ENCODE results near the gene ZNF432.
"Not testable (repeated sequence)": the region's sequence is repeated elsewhere in the genome, so short reads cannot be mapped to it uniquely, and the experiment has no call there.

Gene ZNF432

DNA sequence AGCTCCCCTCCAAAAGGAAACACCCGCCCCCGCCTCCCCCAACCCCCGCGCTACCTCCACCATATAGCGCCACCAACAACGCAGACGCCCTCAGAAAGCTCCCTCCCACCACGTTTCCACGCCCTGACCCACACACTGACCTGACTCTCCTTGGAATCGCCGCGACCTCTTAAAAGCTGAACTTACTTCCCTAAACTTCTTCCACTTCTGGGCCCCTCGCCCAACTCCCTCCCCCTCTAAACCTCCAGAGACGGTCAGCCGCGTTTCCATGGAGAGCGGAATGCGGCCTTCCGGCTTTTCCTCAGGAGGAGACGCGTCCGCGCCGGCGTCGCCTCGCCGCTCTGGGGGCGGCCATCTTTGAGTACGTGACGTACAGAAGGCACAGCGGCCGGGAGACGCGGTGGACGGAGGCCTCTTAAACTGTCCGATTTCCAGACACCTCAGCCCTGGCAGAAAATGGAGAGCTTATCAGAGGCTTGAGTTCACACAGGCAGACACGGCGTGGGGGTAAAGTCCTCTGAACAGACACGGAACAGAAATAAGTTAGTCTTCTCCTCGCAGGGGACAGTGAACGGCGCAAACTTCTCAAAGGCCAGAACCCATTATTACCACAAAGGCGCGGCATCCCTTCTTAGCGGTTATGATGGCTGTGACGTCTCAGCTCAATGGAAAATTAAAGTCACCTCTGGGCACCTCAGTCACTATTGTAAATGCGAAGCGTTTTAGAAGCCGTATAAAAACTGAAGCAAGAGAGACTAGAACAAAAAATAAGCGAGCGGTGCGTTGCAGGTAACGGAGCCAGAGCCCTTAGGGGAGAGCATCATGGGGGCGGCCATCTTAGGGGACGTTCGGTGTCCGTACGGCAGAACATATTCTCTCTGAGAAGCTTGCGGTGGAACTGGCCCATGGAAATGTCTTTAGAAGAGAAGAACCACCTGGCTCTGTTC is at the start of gene ZNF432:
ZNF432 (minus strand) TSS at position 284 of the 947 bp plus-strand sequence. CDS start 1,970 bp downstream, outside the sequence.
- DNase-seq (ENCODE audit: low read depth in 2 of 2) = peak; percentile 64 to 66

DNA sequence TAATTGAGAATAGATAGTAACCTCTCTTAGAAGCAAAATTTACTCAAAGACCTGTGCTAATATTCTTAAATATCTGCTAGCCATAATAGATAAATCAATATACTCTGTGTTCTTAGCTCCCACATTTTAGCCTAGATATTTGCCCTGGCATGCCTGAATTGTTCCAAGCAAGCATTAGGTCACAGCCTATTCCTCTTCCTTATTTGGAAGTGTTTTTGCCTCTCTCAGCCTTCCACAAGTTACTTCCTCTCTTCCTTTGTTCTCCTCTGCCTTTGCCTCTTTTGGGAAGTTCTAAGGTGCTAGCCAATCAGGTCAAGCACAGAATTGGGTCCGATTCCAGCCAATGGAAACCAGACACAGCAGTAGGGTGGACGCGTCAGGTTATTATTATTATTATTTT is 47.8 kb upstream of the ZNF432 start:
- not testable (repeated sequence) for DNase-seq (ENCODE audit: low read depth in 2 of 2)

DNA sequence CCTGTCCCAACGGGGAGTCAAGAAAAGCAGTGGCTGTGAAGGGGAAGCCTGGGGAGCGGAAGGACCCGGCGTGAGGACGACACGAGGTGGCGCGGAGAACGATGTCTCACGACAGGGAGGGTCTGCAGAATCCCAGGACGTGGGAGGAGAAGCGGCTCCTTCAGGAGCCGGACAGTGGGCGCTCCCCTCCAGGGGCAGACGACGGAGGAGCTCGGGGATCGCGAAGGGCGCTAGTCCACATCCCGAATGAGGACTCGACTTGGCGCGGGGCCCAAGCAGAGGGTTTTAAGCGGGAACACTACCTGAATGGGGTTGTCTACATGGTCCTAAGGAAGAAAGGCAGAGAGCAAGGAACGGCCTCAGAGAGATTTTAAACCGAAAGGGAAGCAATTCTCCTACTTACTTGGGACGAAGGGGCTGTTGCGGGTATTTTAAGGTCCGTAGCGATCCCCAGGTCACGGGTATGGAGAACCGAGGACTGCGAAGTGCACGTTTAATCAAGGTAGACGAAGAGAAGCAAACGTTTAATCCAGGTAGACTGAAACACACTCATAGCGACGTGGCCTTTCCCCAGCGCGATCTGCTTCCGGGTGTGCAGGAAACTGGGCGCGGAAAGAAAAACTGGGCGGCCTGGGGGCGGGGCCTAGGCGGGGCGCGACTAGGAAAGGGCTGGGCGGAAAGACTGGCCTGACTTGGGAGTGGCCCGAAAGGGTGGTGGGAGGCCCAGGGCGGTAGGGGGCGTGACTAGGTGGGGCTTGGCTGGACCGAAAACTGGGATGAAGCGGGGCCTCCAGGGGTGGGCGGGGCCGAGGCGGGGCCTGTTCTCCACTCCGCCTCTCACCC is 46.8 kb upstream of the ZNF432 start, which contains the start of gene ZNF841:
ZNF841 (minus strand) TSS at position 594 of the 843 bp plus-strand sequence. CDS start 10,964 bp downstream, outside the sequence.
- peak; percentile 68 to 80 for DNase-seq (ENCODE audit: low read depth in 2 of 2)

DNA sequence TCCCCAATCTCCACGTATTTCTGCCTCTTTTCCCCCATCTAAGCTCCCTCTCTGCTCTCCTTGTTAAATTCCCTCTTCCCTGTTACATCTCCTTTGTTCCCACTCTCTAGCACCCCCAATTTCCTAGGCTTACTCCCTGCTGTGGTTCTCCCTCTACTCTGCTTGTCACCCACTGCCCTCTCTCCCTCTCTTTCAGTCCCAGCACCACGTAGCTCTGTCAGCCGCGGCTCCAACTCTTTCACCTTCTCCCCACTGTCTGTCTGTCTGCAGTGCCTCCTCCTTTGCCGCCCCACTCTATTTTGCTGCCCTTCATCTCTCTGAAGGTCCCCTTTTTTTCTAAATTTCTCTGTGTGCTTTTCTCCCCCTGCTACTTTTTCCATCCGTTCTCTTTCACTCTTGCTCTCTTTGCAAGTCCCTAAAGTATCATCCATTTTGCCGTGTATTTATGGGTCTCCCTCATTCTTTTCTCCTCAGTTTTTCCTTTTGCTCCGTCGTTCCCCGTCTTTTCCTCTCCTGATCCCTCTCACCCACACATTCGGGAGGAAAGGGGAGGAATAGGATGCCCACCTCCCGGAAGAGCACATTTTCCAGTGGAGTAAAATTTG is 46.0 kb upstream of the ZNF432 start:
- DNase-seq (ENCODE audit: low read depth in 2 of 2) = no peak

DNA sequence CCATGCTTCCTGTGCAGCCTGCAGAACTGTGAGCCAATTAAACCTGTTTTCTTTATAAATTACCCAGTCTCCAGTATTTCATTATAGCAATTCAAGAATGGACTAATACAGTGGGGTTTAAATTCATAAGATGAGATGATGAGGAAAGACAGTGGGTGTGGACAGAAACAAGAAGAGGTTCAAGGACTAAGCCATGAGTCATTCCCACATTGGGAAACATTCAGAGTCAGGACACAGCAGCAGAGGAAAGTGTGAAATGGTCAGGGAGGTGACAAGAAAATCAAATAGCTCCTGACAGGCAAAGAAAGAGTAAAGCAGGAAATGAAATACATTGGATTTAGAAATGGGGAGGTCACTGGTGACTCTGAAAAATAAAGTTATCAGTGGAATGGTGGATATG is 37.8 kb upstream of the ZNF432 start:
- DNase-seq (ENCODE audit: low read depth in 2 of 2) = no peak

DNA sequence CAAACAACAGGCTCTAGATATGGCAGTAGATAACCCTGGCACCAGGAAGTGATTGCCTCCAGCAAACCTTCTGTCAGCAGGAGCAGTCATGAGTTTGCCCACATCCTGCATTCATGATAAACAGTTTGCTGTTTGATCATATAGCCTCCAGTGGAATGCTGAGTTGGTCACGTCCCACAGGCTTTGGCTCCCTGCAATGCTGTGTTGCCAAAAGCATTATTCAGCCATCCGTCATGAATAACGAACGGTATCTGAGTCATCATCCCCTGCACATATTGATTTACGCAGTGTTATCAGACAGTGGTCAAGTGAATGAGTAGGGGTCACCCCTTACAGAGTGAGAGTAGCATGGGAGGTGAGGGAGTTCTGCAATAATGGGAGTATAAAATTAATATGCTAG is 21.9 kb upstream of the ZNF432 start:
- no peak for DNase-seq (ENCODE audit: low read depth in 2 of 2)

DNA sequence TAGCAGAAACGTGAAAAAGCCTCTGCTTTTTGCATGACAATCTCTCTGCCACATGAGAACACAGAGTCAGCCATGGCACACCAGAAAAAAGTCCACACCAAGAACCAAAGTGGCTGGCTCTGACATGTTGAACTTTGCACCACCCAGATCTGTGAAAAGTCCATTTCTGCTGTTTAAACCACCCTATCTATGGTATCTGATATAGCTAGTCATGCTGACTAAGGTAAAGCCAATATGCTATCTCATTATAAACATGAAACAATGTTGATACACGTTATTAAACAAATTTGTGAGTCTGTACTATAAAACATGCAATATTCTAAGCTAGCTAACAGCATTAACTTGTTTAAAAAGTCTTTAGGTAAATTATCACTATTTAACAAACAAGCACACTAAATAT is 21.0 kb upstream of the ZNF432 start:
- no peak for DNase-seq (ENCODE audit: low read depth in 2 of 2)

DNA sequence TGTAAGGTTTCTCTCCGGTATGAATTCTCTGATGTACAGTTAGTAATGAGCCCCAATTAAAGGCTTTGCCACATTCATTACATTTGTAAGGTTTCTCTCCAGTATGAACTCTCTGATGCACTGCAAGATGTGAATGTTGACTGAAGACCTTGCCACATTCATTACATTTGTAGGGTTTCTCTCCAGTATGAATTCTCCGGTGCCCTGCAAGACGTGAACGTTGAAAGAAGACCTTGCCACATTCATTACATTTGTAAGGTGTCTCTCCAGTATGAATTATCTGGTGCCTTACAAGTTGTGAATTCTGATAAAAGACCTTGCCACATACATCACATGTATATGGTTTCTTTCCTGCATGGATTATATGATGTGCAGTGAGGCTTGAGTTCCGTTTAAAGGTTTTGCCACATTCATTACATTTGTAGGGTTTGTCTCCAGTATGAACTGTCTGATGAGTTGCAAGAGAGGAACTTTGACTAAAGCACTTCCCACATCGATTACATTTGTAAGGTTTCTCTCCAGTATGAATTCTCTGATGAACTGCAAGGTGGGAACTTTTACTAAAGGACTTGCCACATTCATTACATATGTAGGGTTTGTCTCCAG is 17.7 kb upstream of the ZNF432 start:
- DNase-seq (ENCODE audit: low read depth in 2 of 2) = no peak

DNA sequence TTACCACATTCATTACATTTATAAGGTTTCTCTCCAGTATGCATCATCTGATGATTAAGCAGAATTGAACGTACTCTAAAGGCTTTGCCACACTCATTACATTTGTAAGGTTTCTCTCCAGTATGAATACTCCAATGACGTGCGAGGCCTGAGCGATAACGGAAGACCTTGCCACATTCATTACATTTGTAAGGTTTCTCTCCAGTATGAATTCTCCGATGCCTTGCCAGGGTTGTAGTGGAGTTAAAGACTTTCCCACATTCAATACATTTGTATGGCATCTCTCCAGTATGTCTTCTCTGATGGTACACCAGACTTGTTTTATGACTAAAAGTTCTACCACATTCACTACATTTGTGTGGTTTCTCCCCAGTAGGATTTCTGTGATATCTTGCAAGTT is 16.8 kb upstream of the ZNF432 start:
- no peak for DNase-seq (ENCODE audit: low read depth in 2 of 2)

DNA sequence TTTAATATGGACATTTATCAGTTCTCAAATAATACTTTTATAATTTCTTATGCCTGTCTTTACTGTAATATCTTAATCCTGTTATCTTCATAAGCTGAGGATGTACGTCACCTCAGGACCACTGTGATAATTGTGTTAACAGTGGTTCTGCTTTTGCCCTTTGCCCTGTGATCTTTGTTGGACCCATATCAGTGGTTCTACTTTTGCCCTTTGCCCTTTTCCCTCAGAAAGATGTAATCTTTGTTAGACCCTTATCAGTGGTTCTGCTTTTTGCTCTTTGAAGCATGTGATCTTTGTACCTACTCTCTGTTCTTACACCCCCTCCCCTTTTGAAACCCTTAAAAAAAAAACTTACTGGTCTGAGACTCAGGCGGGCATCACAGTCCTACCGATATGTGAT is 7.8 kb upstream of the ZNF432 start:
- not testable (repeated sequence) for DNase-seq (ENCODE audit: low read depth in 2 of 2)

DNA sequence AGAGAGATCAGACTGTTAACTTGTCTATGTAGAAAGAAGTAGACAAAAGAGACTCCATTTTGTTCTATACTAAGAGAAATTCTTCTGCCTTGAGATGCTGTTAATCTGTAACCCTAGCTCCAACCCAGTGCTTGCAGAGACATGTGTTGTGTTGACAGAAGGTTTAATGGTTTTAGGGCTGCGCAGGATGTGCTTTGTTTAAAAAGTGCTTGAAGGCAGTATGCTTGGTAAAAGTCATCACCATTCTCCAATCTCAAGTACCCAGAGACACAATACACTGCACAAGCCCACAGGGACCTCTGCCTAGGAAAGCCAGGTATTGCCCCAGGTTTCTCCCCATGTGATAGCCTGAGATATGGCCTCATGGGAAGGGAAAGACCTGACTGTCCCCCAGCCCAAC is 3.1 kb upstream of the ZNF432 start:
- not testable (repeated sequence) for DNase-seq (ENCODE audit: low read depth in 2 of 2)

DNA sequence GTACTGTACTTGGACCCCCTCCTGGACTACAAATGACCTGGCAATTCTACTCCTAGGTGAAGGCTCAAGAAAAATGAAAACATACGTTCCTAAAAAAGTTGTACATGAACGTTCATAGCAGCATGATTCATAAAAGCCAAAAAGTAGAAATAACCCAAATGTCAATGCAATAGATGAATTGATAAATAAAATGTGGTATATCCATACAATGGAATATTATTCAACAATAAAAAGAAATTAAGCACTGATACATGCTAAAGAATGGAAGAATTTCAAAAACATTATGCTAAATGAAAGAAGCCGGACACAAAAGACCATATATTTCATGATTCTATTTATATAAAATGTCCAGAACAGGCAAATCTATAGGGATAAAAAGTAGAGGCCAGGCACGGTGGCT is 9.5 kb downstream of the ZNF432 start:
- no peak for DNase-seq (ENCODE audit: low read depth in 2 of 2)

DNA sequence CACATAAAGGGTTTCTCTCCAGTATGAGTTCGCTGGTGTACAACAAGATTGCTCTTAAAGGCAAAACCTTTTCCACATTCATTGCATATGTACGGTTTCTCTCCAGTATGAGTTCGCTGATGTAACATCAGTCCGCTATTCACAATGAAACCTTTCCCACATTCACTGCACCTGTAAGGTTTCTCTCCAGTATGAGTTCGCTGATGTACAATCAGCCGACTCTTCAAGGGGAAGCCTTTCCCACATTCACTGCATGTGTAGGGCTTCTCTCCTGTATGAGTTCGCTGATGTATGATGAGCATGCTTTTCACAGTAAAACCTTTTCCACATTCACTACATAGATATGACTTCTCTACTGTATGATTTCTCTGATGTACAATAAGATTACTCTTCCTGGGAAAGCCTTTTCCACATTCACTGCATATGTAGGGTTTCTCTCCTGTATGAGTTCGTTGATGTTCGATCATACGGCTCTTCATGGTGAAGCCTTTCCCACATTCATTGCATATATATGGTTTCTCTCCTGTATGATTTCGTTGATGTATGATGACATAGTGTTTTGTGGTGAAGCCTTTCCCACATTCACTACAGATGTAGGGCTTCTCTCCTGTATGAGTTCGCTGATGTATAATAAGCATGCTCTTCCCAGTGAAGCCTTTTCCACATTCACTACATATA is 14.4 kb downstream of the ZNF432 start:
- DNase-seq (ENCODE audit: low read depth in 2 of 2) = no peak

DNA sequence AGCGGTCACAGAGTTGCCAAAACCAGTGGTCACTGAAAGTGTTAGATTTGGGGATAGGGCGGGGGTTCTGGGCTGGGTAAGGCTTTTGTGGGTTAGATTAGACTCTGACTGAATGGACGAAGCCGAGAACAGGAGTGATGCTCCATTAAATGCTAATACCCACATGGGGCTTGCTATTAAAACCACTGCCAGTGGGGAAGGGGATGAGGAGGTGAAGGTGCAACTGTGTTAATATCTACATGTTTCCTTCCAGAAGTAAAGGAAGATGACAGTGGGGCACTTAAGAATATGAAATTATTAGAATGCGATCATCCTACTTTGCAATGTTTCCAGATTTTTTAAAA is 19.9 kb downstream of the ZNF432 start:
- DNase-seq (ENCODE audit: low read depth in 2 of 2) = no peak

DNA sequence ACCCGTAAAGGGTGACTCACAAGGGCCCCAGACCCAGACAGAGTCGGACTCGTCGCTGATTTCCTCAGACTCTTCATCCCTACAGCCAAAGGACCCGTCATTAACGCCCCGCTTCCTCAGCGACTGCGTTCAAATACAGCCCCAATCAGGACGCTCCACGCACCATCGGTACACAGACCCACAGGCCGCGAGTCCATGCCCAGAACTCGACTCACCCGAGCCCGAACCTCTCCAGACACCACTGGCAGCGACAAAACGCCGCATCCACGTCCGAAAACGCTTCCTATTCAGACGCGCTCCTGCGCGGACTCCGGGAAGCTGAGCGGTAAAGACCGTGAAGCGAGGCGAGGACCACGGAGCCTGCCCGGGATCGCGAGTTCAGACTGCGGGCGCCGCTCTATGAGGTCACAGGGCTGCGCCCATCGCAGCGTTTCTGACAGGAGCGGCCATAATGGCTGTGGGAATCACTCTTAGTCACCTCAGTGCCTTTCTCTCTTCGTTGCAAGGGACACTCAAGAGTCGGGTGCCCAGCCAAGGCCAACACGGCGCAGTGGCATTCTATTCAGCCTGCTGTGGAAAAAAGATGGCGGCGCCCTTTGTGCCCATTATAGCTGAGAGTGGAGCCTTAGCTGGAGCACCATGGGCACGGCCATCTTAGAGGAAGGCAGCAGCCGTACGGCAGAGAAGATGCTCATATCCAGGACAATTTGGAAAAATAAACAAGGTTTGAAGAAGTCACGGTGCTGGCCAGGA is 20.4 kb downstream of the ZNF432 start, which contains the start of gene ZNF614:
ZNF614 (minus strand) TSS at position 353 of the 753 bp plus-strand sequence. CDS start 2,634 bp downstream, outside the sequence.
- peak; percentile 70 to 74 for DNase-seq (ENCODE audit: low read depth in 2 of 2)

DNA sequence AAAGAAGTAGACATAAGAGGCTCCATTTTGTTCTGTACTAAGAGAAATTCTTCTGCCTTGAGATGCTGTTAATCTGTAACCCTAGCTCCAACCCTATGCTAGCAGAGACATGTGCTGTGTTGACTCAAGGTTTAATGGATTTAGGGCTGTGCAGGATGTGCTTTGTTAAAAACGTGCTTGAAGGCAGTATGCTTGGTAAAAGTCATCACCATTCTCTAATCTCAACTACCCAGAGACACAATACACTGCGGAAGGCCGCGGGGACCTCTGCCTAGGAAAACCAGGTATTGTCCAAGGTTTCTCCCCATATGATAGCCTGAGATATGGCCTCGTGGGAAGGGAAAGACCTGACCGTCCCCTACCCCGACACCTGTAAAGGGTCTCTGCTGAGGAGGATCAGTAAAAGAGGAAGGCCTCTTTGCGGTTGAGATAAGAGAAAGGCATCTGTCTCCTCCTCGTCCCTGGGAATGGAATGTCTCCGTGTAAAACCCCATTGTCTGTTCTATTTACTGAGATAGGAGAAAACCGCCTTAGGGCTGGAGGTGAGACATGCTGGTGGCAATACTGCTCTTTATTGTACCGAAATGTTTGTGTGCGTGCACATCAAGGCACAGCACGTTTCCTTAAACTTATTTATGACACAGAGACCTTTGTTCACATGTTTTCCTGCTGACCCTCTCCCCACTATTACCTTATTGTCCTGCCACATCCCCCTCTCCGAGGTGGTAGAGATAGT is 22.2 kb downstream of the ZNF432 start:
- not testable (repeated sequence) for DNase-seq (ENCODE audit: low read depth in 2 of 2)

DNA sequence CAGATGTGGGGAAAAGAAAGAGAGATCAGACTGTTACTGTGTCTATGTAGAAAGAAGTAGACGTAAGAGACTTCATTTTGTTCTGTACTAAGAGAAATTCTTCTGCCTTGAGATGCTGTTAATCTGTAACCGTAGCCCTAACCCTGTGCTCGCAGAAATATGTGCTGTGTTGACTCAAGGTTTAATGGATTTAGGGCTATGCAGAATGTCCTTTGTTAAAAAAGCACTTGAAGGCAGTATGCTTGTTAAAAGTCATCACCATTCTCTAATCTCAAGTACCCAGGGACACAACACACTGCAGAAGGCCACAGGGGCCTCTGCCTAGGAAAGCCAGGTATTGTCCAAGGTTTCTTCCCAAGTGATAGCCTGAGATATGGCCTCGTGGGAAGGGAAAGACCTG is 24.2 kb downstream of the ZNF432 start:
- not testable (repeated sequence) for DNase-seq (ENCODE audit: low read depth in 2 of 2)

DNA sequence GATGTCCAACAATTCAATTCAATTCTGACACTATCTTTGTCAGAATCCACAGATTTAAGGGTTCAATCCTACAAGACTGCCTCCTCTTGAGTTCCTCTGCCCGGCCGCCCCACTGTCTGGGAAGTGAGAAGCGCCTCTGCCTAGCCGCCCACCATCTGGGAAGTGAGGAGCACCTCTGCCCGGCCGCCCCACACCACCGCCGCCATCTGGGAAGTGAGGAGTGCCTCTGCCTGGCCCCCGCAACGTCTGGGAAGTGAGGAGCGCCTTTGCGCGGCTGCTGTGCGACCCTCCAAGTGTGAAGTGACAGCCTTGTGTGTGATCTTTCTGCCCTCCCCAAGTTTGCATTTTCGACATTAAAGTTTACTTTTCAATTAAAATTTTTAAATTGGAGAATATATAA is 26.4 kb downstream of the ZNF432 start:
- DNase-seq (ENCODE audit: low read depth in 2 of 2) = no peak

DNA sequence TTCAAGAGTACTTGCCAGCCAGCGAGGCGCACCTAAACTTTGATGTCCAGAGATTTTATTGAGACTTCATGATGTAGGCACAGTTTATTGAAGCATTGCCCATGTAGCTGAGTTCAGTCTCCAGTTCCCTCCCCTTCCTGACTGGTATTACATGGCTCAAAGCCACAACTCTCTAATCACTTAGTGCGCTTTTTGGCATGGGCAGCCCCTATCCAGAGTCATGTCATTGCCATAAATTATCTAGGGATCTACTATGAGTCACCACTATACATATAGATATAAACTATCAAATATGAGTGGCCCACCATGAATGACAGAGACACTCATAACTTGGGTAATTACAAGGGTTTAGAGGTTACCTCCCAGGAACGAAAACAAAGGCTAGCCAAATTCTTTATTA is 28.1 kb downstream of the ZNF432 start:
- no peak for DNase-seq (ENCODE audit: low read depth in 2 of 2)

DNA sequence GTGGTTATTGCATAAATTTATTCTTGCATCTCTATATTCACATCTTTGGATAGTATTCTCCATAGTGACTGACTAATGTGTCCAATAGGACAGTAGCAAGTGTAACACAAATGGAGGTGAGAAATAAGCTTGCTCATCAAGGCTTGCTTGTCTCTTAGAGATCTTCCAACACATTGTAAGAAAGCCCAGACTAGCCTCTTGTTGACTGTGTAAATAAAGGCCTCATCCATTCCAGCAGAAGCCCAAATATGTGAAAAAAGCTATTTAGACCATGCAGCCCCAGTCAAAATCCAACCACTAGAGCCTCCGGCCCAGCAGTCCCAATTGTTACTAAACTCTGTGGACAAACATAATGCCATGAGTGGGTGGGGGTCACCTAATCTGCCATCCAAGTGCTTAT is 38.0 kb downstream of the ZNF432 start:
- no peak for DNase-seq (ENCODE audit: low read depth in 2 of 2)
